Hematopoietic multipotent progenitor cell (in vitro differentiated cells): ENCODE results near the gene USP21. TPM values are rescaled to one million over a fixed set of nuclear protein-coding genes. Genes with fewer than 3 reads are reported as not detected.

Experiments
- DNase-seq, 3 donors: peaks; one replicate each; pipeline ENCODE4 v3.0.0-alpha.2; 2011 to 2015; ENCODE audit warnings: low read depth in 2 of 3, low spot score in 2 of 3
- total RNA-seq: library from RNA; depleted of rRNA; stranded (reverse); fragments of >200 nt; gene quantifications from one replicate; pipeline ENCODE4 v1.2.3, GENCODE V29; 2012

The USP21 gene
- total RNA-seq, 1 donor, result 21.8 TPM

GRCh38 chr1:161190962-161191521, 31.7 kb downstream of the USP21 start:
- DNase-seq, result no peak

- DNase-seq, result no peak
Measured at GRCh38 chr1:161191971-161192370, 32.7 kb downstream of the USP21 start.

GRCh38 chr1:161192476-161193465, 33.5 kb downstream of the USP21 start:
- DNase-seq, result peak in 2 of 3 donors; percentile 61 to 87

- no peak for DNase-seq
Measured at GRCh38 chr1:161193561-161194235, 34.4 kb downstream of the USP21 start.

GRCh38 chr1:161195171-161195570, 35.9 kb downstream of the USP21 start:
- no peak for DNase-seq

- DNase-seq, result no peak
Measured at GRCh38 chr1:161196111-161196510, 36.8 kb downstream of the USP21 start.

- no peak for DNase-seq
Measured at GRCh38 chr1:161196521-161197451, 37.5 kb downstream of the USP21 start.

GRCh38 chr1:161197560-161198193, 38.4 kb downstream of the USP21 start:
- no peak for DNase-seq

- DNase-seq, result no peak
Measured at GRCh38 chr1:161198194-161198896, 39.0 kb downstream of the USP21 start.

GRCh38 chr1:161198897-161199431, 39.7 kb downstream of the USP21 start, which contains the start of gene ADAMTS4:
Gene ADAMTS4 (minus strand): TSS chr1:161199054. CDS start chr1:161198627, 427 bp downstream.
- no peak for DNase-seq

- no peak for DNase-seq
Measured at GRCh38 chr1:161199506-161200139, 40.3 kb downstream of the USP21 start.

- no peak for DNase-seq
Measured at GRCh38 chr1:161200421-161200991, 41.2 kb downstream of the USP21 start.

- DNase-seq, result no peak
Measured at GRCh38 chr1:161200992-161201835, 41.9 kb downstream of the USP21 start.

GRCh38 chr1:161201836-161202712, 42.8 kb downstream of the USP21 start, which contains the start of gene NDUFS2:
Gene NDUFS2 (plus strand): TSS chr1:161202367. CDS start chr1:161202386, 19 bp downstream.
- DNase-seq, result peak; percentile 83 to 98 (median 98)

- no peak for DNase-seq
Measured at GRCh38 chr1:161206411-161207140, 47.3 kb downstream of the USP21 start.
